HCT116 (cell line): ENCODE results near the gene VMAC. TPM values are rescaled to one million over a fixed set of nuclear protein-coding genes. Genes with fewer than 3 reads are reported as not detected.

Source experiments
- ATAC-seq: fragments of 200-7000 bp; cut with Tn5 transposase; 2 replicates; pipeline ENCODE4 v1.9.1; 2020; ENCODE audit warnings: mild to moderate bottlenecking, moderate library complexity
- BruUV-seq: library from RNA; stranded (reverse); fragments of 400-500 nt; replicated peaks from 2 replicates; lab custom pipeline; 2021; lab: Mats Ljungman, UMichigan
- CTCF ChIA-PET: fragments of 300-600 bp; sonication (Branson Sonifier 250); formaldehyde crosslinking; loops from one replicate; lab custom pipeline; 2021; ENCODE audit warnings: antibody characterized with exemption; lab: Charles Lee
- POLR2A ChIA-PET: fragments of 300-600, 350-600 bp; sonication (Branson Sonifier 250); formaldehyde crosslinking; loops from one replicate; lab custom pipeline; 2021; ENCODE audit warnings: antibody characterized with exemption; lab: Charles Lee
- RAD21 ChIA-PET, 2 experiments: fragments of 300-600 bp; sonication (Branson Sonifier 250); formaldehyde crosslinking; loops; one replicate each; lab custom pipeline; 2023; ENCODE audit warnings: low total read pairs in 2 of 2; ENCODE audit not compliant: uncharacterized antibody in 2 of 2, unreplicated experiment in 2 of 2, low non-redundant PET in 1 of 2; lab: Charles Lee
- DNase-seq: peaks from one replicate; pipeline ENCODE4 v3.0.0-alpha.2; 2010; ENCODE audit warnings: low read depth, low spot score
- H2AFZ ChIP-seq: fragments of 200-600 bp; shearing (Covaris generic), sonication (generic); 2 replicates; pipeline ENCODE4 v1.6.1; 2017; ENCODE audit warnings: low read depth, mixed run types, mixed read lengths, antibody characterized with exemption, low read length; ENCODE audit not compliant: poor library complexity, severe bottlenecking
- H3K27ac ChIP-seq: 2 replicates; pipeline ENCODE4 v1.5.1; 2012; ENCODE audit warnings: low read depth, low read length
- H3K27me3 ChIP-seq: fragments of 200-600 bp; sonication (generic); 2 replicates; pipeline ENCODE4 v1.6.1; 2016; ENCODE audit warnings: mixed run types, low read length, mixed read lengths; ENCODE audit not compliant: insufficient read depth
- H3K36me3 ChIP-seq, 2 experiments: fragments of 200-500 bp in 1 of 2; fragments of 200-600 bp in 1 of 2; sonication (Bioruptor generic) in 1 of 2; sonication (generic) in 1 of 2; 2 replicates each; pipeline versions ENCODE4 v1.5.1 to v1.6.1; 2014 to 2016; ENCODE audit warnings: low read length in 2 of 2, inconsistent platforms in 1 of 2, mixed read lengths in 1 of 2, mixed run types in 1 of 2; ENCODE audit not compliant: insufficient read depth in 2 of 2, control insufficient read depth in 1 of 2
- H3K4me1 ChIP-seq, 2 experiments: fragments of 200-600 bp in 1 of 2; sonication (generic) in 1 of 2; 2 replicates each; pipeline versions ENCODE4 v1.5.1 to v1.6.1; 2012 to 2017; ENCODE audit warnings: low read length in 2 of 2, inconsistent platforms in 1 of 2, mild to moderate bottlenecking in 1 of 2, mixed read lengths in 1 of 2, mixed run types in 1 of 2, moderate library complexity in 1 of 2; ENCODE audit not compliant: insufficient read depth in 2 of 2, control insufficient read depth in 1 of 2
- H3K4me2 ChIP-seq: fragments of 200-600 bp; sonication (generic); 2 replicates; pipeline ENCODE4 v1.6.1; 2017; ENCODE audit warnings: mixed run types, low read length, mixed read lengths
- H3K4me3 ChIP-seq, 2 experiments: fragments of 200-600 bp in 1 of 2; sonication (generic) in 1 of 2; replicated peaks in 1 of 2; 2 replicates each; pipeline ENCODE4 v1.5.1; 2011 to 2016; ENCODE audit warnings: low read length in 2 of 2, control low read depth in 1 of 2, low read depth in 1 of 2, mild to moderate bottlenecking in 1 of 2, mixed read lengths in 1 of 2, mixed run types in 1 of 2
- H3K79me2 ChIP-seq: fragments of 200-600 bp; sonication (generic); 2 replicates; pipeline ENCODE4 v1.6.1; 2017; ENCODE audit warnings: mild to moderate bottlenecking, mixed run types, low read length, moderate library complexity, mixed read lengths; ENCODE audit not compliant: insufficient read depth
- H3K9ac ChIP-seq: fragments of 200-600 bp; sonication (generic); 2 replicates; pipeline ENCODE4 v1.6.1; 2016; ENCODE audit warnings: low read length, mixed read lengths
- H3K9me2 ChIP-seq: fragments of 200-600 bp; sonication (generic), shearing (Covaris generic); 2 replicates; pipeline ENCODE4 v1.6.1; 2017; ENCODE audit warnings: mixed run types, mild to moderate bottlenecking, moderate library complexity; ENCODE audit not compliant: insufficient read depth
- H3K9me3 ChIP-seq, 2 experiments: fragments of 200-500 bp in 1 of 2; fragments of 200-600 bp in 1 of 2; sonication (Bioruptor generic) in 1 of 2; sonication (generic) in 1 of 2; 2 replicates each; pipeline ENCODE4 v1.6.1; 2014 to 2017; ENCODE audit warnings: low read length in 2 of 2, mixed read lengths in 2 of 2, inconsistent platforms in 1 of 2, low read depth in 1 of 2, mild to moderate bottlenecking in 1 of 2, mixed run types in 1 of 2, moderate library complexity in 1 of 2; ENCODE audit not compliant: control insufficient read depth in 1 of 2, insufficient read depth in 1 of 2
- H4K20me1 ChIP-seq: fragments of 200-600 bp; sonication (generic), shearing (Covaris generic); 2 replicates; pipeline ENCODE4 v1.6.1; 2017; ENCODE audit warnings: mixed run types, mild to moderate bottlenecking, moderate library complexity; ENCODE audit not compliant: insufficient read depth
- CBX3 ChIP-seq: IDR thresholded peaks from 2 replicates; pipeline ENCODE4 v1.6.1; 2012; ENCODE audit warnings: low read depth
- ELF1 ChIP-seq: IDR thresholded peaks from 2 replicates; pipeline ENCODE4 v1.6.1; 2012; ENCODE audit warnings: low read depth, borderline replicate concordance
- EZH2 ChIP-seq: fragments of 200-600 bp; sonication (generic); IDR thresholded peaks from 2 replicates; pipeline ENCODE4 v1.6.1; 2017; ENCODE audit warnings: antibody characterized with exemption, mixed run types
- EZH2phosphoT487 ChIP-seq: fragments of 200-600 bp; IDR thresholded peaks from 2 replicates; pipeline ENCODE4 v1.6.1; 2018; ENCODE audit warnings: antibody characterized with exemption, borderline replicate concordance
- FOSL1 ChIP-seq: IDR thresholded peaks from 2 replicates; pipeline ENCODE4 v1.6.1; 2012; ENCODE audit warnings: low read depth
- JUND ChIP-seq: IDR thresholded peaks from 2 replicates; pipeline ENCODE4 v1.6.1; 2012
- POLR2A ChIP-seq: IDR thresholded peaks from 2 replicates; pipeline ENCODE4 v1.7.0; 2011; ENCODE audit warnings: borderline replicate concordance; ENCODE audit not compliant: insufficient read depth, insufficient read length; ENCODE audit errors: extremely low read depth
- POLR2AphosphoS5 ChIP-seq: IDR thresholded peaks from 2 replicates; pipeline ENCODE4 v1.6.1; 2011; ENCODE audit warnings: mild to moderate bottlenecking, low read depth, low read length, moderate library complexity
- SIN3A ChIP-seq: IDR thresholded peaks from 2 replicates; pipeline ENCODE4 v1.6.1; 2012; ENCODE audit warnings: low read depth
- SP1 ChIP-seq: IDR thresholded peaks from 2 replicates; pipeline ENCODE4 v1.6.1; 2012; ENCODE audit warnings: low read depth
- SRF ChIP-seq: IDR thresholded peaks from 2 replicates; pipeline ENCODE4 v1.6.1; 2012; ENCODE audit warnings: low read depth
- YY1 ChIP-seq: IDR thresholded peaks from 2 replicates; pipeline ENCODE4 v1.6.1; 2011; ENCODE audit warnings: low read length, low read depth, moderate library complexity, mild to moderate bottlenecking; ENCODE audit not compliant: insufficient replicate concordance; ENCODE audit errors: extremely low read depth
- ZFX ChIP-seq: fragments of 450-650 bp; IDR thresholded peaks from 2 replicates; pipeline ENCODE4 v1.6.1; 2017
- intact Hi-C: fragments of 100-400 bp; cut with micrococcal nuclease; formaldehyde crosslinking; loops from 2 replicates; pipeline ENCODE4 v1.10.0; 2022
- total RNA-seq: library from RNA; stranded (reverse); gene quantifications from one replicate; pipeline ENCODE4 v1.2.1, GENCODE V29; 2021; ENCODE audit not compliant: unreplicated experiment
- TF ChIP-seq, protein P1 (sequence below): IDR thresholded peaks from 2 replicates; pipeline ENCODE4 v1.6.1; 2012
- TF ChIP-seq, protein P2 (sequence below): IDR thresholded peaks from 2 replicates; pipeline ENCODE4 v1.6.1; 2012; ENCODE audit warnings: low read depth
- TF ChIP-seq, protein P3 (sequence below): IDR thresholded peaks from 2 replicates; pipeline ENCODE4 v1.6.1; 2011; ENCODE audit warnings: mild to moderate bottlenecking, low read length, moderate library complexity; ENCODE audit not compliant: insufficient replicate concordance; ENCODE audit errors: extremely low read depth
- TF ChIP-seq, protein P4 (sequence below), 3 experiments: fragments of 200-600 bp in 1 of 3; sonication (generic) in 1 of 3; IDR thresholded peaks in 2 of 3; conservative IDR thresholded peaks in 1 of 3; 2 replicates each; pipeline ENCODE4 v1.5.1; 2012 to 2017; ENCODE audit warnings: low read depth in 2 of 3, low read length in 2 of 3, antibody characterized with exemption in 1 of 3, borderline replicate concordance in 1 of 3, control low read depth in 1 of 3, mild to moderate bottlenecking in 1 of 3, mixed read lengths in 1 of 3, mixed run types in 1 of 3, moderate library complexity in 1 of 3; ENCODE audit not compliant: insufficient read depth in 1 of 3

Gene VMAC
- total RNA-seq, 1 experiment from 2014 or later: 2.1 TPM

GRCh38 chr19:5916181-5916708, 11.6 kb downstream of the VMAC start (continued):
- TF ChIP-seq SIN3A: no peak
- TF ChIP-seq, protein P1, sequence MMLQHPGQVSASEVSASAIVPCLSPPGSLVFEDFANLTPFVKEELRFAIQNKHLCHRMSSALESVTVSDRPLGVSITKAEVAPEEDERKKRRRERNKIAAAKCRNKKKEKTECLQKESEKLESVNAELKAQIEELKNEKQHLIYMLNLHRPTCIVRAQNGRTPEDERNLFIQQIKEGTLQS: no peak

DNA sequence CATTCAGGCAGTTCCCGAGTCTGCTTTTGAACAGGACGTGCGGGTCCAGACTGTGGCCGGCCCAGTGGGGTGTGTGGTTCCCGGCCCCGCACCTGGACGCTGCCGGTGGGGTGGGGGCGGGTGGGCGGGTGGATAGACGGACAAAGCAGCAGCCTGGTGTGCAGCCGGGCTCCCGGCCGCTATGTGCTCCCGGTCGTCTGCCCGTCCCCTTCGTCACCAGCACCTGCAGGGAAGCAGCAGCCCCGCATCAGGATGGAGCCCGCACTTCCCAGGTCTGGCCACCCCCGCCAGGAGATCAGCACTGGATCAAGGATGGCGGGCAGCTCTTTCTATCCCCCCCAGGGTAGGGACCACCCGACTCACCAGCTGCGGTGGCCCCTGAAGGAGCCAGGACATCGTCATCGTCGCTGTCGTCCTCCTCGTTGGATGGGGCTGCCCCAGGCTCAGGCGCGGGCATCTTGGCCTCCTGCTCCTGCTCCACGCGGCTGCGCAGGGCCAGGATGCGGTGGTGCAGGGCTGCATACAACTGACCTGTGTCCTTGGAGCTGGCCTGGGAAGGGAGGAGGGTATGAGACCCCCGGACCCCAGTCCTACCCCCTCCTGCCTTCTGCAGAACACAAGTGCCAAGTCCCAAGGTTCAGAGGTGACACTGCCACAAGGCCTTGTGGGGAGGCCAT, 12.9 kb downstream of the VMAC start:
- ChIA-PET POLR2A (no interaction called here), RAD21 (no interaction called here), CTCF (no interaction called here)
- no peak overlapping the region for H3K4me3 ChIP-seq
- no peaks in the 10 kb centered on the region for H3K9me2 ChIP-seq
- BruUV-seq: no TSS peak
- no peaks in the 10 kb centered on the region for H3K4me1 ChIP-seq
- peaks cover 14 to 22% of the 10 kb centered on the region in 2 experiments; a peak in 3 of 4 replicates for H3K36me3 ChIP-seq
- no peak overlapping the region for H3K27ac ChIP-seq
- H3K27me3 ChIP-seq: no peaks in the 10 kb centered on the region
- H4K20me1 ChIP-seq: no peaks in the 10 kb centered on the region
- ATAC-seq (no peak), DNase-seq (no peak)
- no peaks in the 10 kb centered on the region for H3K79me2 ChIP-seq
- no peak overlapping the region for H3K4me2 ChIP-seq
- H3K9me3 ChIP-seq: no peaks in the 10 kb centered on the region
- H2AFZ ChIP-seq: no peak overlapping the region
- intact Hi-C loops: no loop called here
- H3K9ac ChIP-seq: no peak overlapping the region
- TF ChIP-seq, protein P2, sequence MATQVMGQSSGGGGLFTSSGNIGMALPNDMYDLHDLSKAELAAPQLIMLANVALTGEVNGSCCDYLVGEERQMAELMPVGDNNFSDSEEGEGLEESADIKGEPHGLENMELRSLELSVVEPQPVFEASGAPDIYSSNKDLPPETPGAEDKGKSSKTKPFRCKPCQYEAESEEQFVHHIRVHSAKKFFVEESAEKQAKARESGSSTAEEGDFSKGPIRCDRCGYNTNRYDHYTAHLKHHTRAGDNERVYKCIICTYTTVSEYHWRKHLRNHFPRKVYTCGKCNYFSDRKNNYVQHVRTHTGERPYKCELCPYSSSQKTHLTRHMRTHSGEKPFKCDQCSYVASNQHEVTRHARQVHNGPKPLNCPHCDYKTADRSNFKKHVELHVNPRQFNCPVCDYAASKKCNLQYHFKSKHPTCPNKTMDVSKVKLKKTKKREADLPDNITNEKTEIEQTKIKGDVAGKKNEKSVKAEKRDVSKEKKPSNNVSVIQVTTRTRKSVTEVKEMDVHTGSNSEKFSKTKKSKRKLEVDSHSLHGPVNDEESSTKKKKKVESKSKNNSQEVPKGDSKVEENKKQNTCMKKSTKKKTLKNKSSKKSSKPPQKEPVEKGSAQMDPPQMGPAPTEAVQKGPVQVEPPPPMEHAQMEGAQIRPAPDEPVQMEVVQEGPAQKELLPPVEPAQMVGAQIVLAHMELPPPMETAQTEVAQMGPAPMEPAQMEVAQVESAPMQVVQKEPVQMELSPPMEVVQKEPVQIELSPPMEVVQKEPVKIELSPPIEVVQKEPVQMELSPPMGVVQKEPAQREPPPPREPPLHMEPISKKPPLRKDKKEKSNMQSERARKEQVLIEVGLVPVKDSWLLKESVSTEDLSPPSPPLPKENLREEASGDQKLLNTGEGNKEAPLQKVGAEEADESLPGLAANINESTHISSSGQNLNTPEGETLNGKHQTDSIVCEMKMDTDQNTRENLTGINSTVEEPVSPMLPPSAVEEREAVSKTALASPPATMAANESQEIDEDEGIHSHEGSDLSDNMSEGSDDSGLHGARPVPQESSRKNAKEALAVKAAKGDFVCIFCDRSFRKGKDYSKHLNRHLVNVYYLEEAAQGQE: no peak
- TF ChIP-seq, protein P3, sequence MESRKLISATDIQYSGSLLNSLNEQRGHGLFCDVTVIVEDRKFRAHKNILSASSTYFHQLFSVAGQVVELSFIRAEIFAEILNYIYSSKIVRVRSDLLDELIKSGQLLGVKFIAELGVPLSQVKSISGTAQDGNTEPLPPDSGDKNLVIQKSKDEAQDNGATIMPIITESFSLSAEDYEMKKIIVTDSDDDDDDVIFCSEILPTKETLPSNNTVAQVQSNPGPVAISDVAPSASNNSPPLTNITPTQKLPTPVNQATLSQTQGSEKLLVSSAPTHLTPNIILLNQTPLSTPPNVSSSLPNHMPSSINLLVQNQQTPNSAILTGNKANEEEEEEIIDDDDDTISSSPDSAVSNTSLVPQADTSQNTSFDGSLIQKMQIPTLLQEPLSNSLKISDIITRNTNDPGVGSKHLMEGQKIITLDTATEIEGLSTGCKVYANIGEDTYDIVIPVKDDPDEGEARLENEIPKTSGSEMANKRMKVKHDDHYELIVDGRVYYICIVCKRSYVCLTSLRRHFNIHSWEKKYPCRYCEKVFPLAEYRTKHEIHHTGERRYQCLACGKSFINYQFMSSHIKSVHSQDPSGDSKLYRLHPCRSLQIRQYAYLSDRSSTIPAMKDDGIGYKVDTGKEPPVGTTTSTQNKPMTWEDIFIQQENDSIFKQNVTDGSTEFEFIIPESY: no peak
- TF ChIP-seq, protein P1: no peak
- no peak for TF ChIP-seq JUND
- no peak for TF ChIP-seq YY1
- TF ChIP-seq SP1: no peak
- TF ChIP-seq, protein P4, sequence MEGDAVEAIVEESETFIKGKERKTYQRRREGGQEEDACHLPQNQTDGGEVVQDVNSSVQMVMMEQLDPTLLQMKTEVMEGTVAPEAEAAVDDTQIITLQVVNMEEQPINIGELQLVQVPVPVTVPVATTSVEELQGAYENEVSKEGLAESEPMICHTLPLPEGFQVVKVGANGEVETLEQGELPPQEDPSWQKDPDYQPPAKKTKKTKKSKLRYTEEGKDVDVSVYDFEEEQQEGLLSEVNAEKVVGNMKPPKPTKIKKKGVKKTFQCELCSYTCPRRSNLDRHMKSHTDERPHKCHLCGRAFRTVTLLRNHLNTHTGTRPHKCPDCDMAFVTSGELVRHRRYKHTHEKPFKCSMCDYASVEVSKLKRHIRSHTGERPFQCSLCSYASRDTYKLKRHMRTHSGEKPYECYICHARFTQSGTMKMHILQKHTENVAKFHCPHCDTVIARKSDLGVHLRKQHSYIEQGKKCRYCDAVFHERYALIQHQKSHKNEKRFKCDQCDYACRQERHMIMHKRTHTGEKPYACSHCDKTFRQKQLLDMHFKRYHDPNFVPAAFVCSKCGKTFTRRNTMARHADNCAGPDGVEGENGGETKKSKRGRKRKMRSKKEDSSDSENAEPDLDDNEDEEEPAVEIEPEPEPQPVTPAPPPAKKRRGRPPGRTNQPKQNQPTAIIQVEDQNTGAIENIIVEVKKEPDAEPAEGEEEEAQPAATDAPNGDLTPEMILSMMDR (IDR thresholded peaks at IDR 0.05 in 2 of 3, conservative IDR thresholded peaks at IDR 0.05 in 1 of 3; ENCODE audit: borderline replicate concordance in 1 of 3, insufficient read depth in 1 of 3, low read depth in 2 of 3, low read length in 2 of 3): no peak
- TF ChIP-seq POLR2A: no peak
- TF ChIP-seq FOSL1: no peak
- no peak for TF ChIP-seq CBX3
- TF ChIP-seq ZFX: no peak
- no peak for TF ChIP-seq EZH2phosphoT487
- no peak for TF ChIP-seq ELF1
- TF ChIP-seq POLR2AphosphoS5: no peak
- no peak for TF ChIP-seq SRF
- no peak for TF ChIP-seq EZH2
